Activated CD4-positive, alpha-beta T cell treated with anti-CD3 and anti-CD28 coated beads, Interleukin-2, Interleukin-6, amounts not matched to agents 100 ng/mL and 50 ng/mL, durations not matched to agents 16 hours and 8 hours (primary cell): Measurements from ENCODE around the gene NEK7.

Experiments
- DNase-seq: peaks from one replicate; pipeline ENCODE4 v3.0.0-alpha.2; 2020

The NEK7 gene

GRCh38 chr1:198363625-198364151, 206.9 kb downstream of the NEK7 start:
- peak; percentile 74 for DNase-seq

GRCh38 chr1:198364471-198364870, 207.7 kb downstream of the NEK7 start:
- no peak for DNase-seq

GRCh38 chr1:198367296-198367695, 210.5 kb downstream of the NEK7 start:
- DNase-seq, result no peak

GRCh38 chr1:198370996-198371395, 214.2 kb downstream of the NEK7 start:
- DNase-seq, result no peak
